Measurements from ENCODE around the gene DAPP1. TPM values are rescaled to one million over a fixed set of nuclear protein-coding genes. Genes with fewer than 3 reads are reported as not detected.
A peak's percentile ranks its signal among the peaks of the same experiment; 100 is the strongest.

Gene DAPP1
- total and polyA plus RNA-seq, 10 of the 15 experiments (the other 5 are each of a cell fraction or from before 2014, with no cell fraction given): 46.5 to 147 (median 74.2) TPM

- ChIA-PET POLR2A (interaction anchor here (1.0 to 3.2 kb wide), 6 partner anchors 46 to 82 kb away, joined by 3 to 23 read pairs (median 3); partner anchors contain the start of genes DAPP1, DNAJB14 and H2AZ1), SMC1A (ENCODE audit: uncharacterized antibody, unreplicated experiment) (interaction anchor here (1.0 to 2.2 kb wide), 9 partner anchors 24 to 82 kb away, joined by 3 to 15 read pairs (median 5); partner anchors contain the start of gene DNAJB14), RAD21 (ENCODE audit: unreplicated experiment) (interaction anchor here (0.9 to 1.9 kb wide), 11 partner anchors 9 to 82 kb away, joined by 3 to 31 read pairs (median 4); partner anchors contain the start of genes DAPP1, DNAJB14 and H2AZ1), CTCF (interaction anchor here (1.1 to 2.2 kb wide), 8 partner anchors 9 to 199 kb away, joined by 3 to 13 read pairs (median 5); partner anchors contain the start of gene DNAJB14)
- H4K20me1 ChIP-seq (ENCODE audit: control insufficient read depth, insufficient read depth): no peaks in the 10 kb centered on the region
- peak overlapping the region; percentile 51 for H2AFZ ChIP-seq (ENCODE audit: control insufficient read depth, low read depth, low read length)
- intact Hi-C loops (cut with micrococcal nuclease; ENCODE audit: unreplicated experiment) (loop anchor here (1.0 kb wide), 1 partner anchor 56 kb away; no protein-coding TSS in a partner anchor), in situ Hi-C loops (cut with MboI) (loop anchor here (5.0 kb wide), 1 partner anchor 331 kb away; the partner anchor contains the start of gene TRMT10A)
- H3K9ac ChIP-seq (ENCODE audit: control insufficient read depth, insufficient read depth, low read length): peak overlapping the region; percentile 96
- no peaks in the 10 kb centered on the region for H3K4me1 ChIP-seq (ENCODE audit: control insufficient read depth, insufficient read depth, low read length)
- no peak for DNase-seq (ENCODE audit: low read depth, low spot score)
- no TSS peak for BruUV-seq (replicated peaks)
- 0% methylated on average over 12 of the region's 12 CpGs for WGBS (ENCODE audit: insufficient coverage, insufficient replicate concordance, low lambda C conversion rate, missing lambda C conversion rate)
- TF ChIP-seq MTA2 (IDR thresholded peaks at IDR 0.05; ENCODE audit: low read depth): no peak
- peak overlapping the region; percentile 100 for H3K4me3 ChIP-seq
- peak overlapping the region; percentile 69 for H3K27ac ChIP-seq (ENCODE audit: control insufficient read depth, insufficient read depth)
- ATAC-seq: no peak
- peaks cover 28% of the 10 kb centered on the region for H3K79me2 ChIP-seq (ENCODE audit: control insufficient read depth, insufficient read depth, low read length)
- H3K36me3 ChIP-seq (ENCODE audit: control insufficient read depth in 2 of 2, insufficient read depth in 2 of 2, low read length in 1 of 2): peaks cover 0 to 5% of the 10 kb centered on the region in 2 experiments; a peak in 1 of 4 replicates
- FAIRE-seq: no peak
- H3K9me3 ChIP-seq (replicated peaks; ENCODE audit: control insufficient read depth, insufficient read depth, low read length): no peaks in the 10 kb centered on the region
- H3K4me2 ChIP-seq (ENCODE audit: control insufficient read depth, insufficient read depth): peak overlapping the region; percentile 88
- no peaks in the 10 kb centered on the region for H3K27me3 ChIP-seq (replicated peaks in 1 of 2; ENCODE audit: control insufficient read depth in 2 of 2, insufficient read depth in 2 of 2, low read length in 1 of 2)
These were observed 77.2 kb downstream of the DAPP1 start for GRCh38 chr4:99893839-99894160.

DNA sequence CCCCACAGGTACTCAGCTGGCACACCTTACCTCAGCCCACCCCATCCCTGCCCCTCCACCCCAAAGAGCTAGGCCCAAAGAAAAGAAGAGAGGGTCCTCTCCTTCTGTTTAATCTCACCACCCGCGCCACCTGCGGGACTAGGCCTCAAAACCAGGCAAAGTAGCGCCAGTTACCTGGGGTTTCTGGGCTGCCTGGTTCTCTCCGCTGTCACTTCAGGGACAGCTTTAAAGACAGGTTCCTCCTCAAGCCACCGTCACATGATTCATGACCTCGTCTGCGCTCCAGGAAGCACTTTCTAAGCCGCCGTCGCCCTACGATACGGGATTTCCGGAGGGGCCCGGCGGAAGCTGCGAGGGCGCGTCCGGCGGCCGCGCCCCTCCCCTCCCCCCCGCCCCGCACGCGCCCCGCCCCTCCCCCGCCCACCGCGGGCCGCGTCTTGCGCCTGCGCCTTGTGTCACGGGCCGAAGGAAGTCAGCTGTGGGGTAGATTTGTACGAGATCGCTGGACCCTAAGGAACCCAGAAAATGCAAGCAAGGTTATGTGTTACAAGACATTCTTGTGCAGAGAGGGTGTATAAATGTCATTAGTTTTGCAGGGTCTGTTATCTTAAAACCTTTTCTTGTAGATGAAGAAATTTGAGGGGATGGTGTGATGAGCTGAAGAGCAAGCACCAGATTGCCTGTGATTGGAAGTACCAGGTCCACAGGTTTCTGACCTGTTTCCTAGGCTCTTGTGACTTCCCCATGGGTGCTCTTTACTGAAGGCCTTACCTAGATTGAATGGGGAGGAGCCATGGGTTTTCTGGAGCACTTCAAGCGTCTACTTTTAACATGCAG, 77.8 kb downstream of the DAPP1 start, which contains the start of gene LAMTOR3:
Gene LAMTOR3 (minus strand): TSS at position 267 of the 837 bp plus-strand sequence. CDS start 464 bp downstream, outside the sequence.
- intact Hi-C loops (cut with micrococcal nuclease; ENCODE audit: unreplicated experiment): loop anchor here (1.0 kb wide), 1 partner anchor 55 kb away; no protein-coding TSS in a partner anchor
- H3K36me3 ChIP-seq (ENCODE audit: control insufficient read depth in 2 of 2, insufficient read depth in 2 of 2, low read length in 1 of 2): peaks cover 0 to 5% of the 10 kb centered on the region in 2 experiments; a peak in 1 of 4 replicates
- no peaks in the 10 kb centered on the region for H3K27me3 ChIP-seq (replicated peaks in 1 of 2; ENCODE audit: control insufficient read depth in 2 of 2, insufficient read depth in 2 of 2, low read length in 1 of 2)
- ChIA-PET SMC1A (ENCODE audit: uncharacterized antibody, unreplicated experiment) (interaction anchor here (0.7 to 2.2 kb wide), 11 partner anchors 24 to 83 kb away, joined by 3 to 15 read pairs (median 4); partner anchors contain the start of gene DNAJB14), RAD21 (ENCODE audit: unreplicated experiment) (interaction anchor here (0.6 to 1.9 kb wide), 15 partner anchors 9 to 899 kb away, joined by 3 to 31 read pairs (median 3); partner anchors contain the start of genes DAPP1, DNAJB14, H2AZ1 and METAP1), CTCF (interaction anchor here (0.7 to 2.2 kb wide), 11 partner anchors 10 to 199 kb away, joined by 3 to 13 read pairs (median 4); partner anchors contain the start of genes DNAJB14 and H2AZ1), POLR2A (interaction anchor here (1.0 to 3.2 kb wide), 7 partner anchors 28 to 83 kb away, joined by 3 to 23 read pairs (median 3); partner anchors contain the start of genes DAPP1, DNAJB14 and H2AZ1)
- FAIRE-seq (peak; percentile 81), DNase-seq (ENCODE audit: low read depth, low spot score) (peak; percentile 75), ATAC-seq (peak; percentile 99)
- 6% methylated on average over 17 of the region's 40 CpGs for WGBS (ENCODE audit: insufficient coverage, insufficient replicate concordance, low lambda C conversion rate, missing lambda C conversion rate)
- no peaks in the 10 kb centered on the region for H3K4me1 ChIP-seq (ENCODE audit: control insufficient read depth, insufficient read depth, low read length)
- peak within 1 kb of the TSS; percentile 88 for H3K4me2 ChIP-seq (ENCODE audit: control insufficient read depth, insufficient read depth)
- in situ Hi-C loops (cut with MboI): loop anchor here (5.0 kb wide), 1 partner anchor 332 kb away; the partner anchor contains the start of gene TRMT10A
- H3K9me3 ChIP-seq (replicated peaks; ENCODE audit: control insufficient read depth, insufficient read depth, low read length): no peaks in the 10 kb centered on the region
- BruUV-seq (replicated peaks): TSS peak; percentile 95
- H3K27ac ChIP-seq (ENCODE audit: control insufficient read depth, insufficient read depth): peak within 1 kb of the TSS; percentile 69
- peaks cover 28% of the 10 kb centered on the region for H3K79me2 ChIP-seq (ENCODE audit: control insufficient read depth, insufficient read depth, low read length)
- peak within 1 kb of the TSS; percentile 96 for H3K9ac ChIP-seq (ENCODE audit: control insufficient read depth, insufficient read depth, low read length)
- H3K4me3 ChIP-seq: peak within 1 kb of the TSS; percentile 100
- H2AFZ ChIP-seq (ENCODE audit: control insufficient read depth, low read depth, low read length): peak within 1 kb of the TSS; percentile 88
- H4K20me1 ChIP-seq (ENCODE audit: control insufficient read depth, insufficient read depth): no peaks in the 10 kb centered on the region
- TF ChIP-seq SP1 (IDR thresholded peaks at IDR 0.05; ENCODE audit: low read depth, low read length) (peak; percentile 49), GATAD2B (conservative IDR thresholded peaks at IDR 0.05; ENCODE audit: low read depth) (no peak), ZNF622 (IDR thresholded peaks at IDR 0.05) (no peak), PML (IDR thresholded peaks at IDR 0.05; ENCODE audit: low read length) (peak; percentile 42), TCF3 (IDR thresholded peaks at IDR 0.05; ENCODE audit: borderline replicate concordance, insufficient read depth, low read depth, low read length) (no peak), BHLHE40 (IDR thresholded peaks at IDR 0.05; ENCODE audit: borderline replicate concordance in 1 of 2, low read depth in 2 of 2, low read length in 1 of 2) (peak; percentile 51 to 53; a peak in 2 of 4 replicates), CHD1 (IDR thresholded peaks at IDR 0.05; ENCODE audit: low read depth, low read length) (no peak), BMI1 (IDR thresholded peaks at IDR 0.05; ENCODE audit: borderline replicate concordance) (no peak)
- TF ChIP-seq, protein P1, sequence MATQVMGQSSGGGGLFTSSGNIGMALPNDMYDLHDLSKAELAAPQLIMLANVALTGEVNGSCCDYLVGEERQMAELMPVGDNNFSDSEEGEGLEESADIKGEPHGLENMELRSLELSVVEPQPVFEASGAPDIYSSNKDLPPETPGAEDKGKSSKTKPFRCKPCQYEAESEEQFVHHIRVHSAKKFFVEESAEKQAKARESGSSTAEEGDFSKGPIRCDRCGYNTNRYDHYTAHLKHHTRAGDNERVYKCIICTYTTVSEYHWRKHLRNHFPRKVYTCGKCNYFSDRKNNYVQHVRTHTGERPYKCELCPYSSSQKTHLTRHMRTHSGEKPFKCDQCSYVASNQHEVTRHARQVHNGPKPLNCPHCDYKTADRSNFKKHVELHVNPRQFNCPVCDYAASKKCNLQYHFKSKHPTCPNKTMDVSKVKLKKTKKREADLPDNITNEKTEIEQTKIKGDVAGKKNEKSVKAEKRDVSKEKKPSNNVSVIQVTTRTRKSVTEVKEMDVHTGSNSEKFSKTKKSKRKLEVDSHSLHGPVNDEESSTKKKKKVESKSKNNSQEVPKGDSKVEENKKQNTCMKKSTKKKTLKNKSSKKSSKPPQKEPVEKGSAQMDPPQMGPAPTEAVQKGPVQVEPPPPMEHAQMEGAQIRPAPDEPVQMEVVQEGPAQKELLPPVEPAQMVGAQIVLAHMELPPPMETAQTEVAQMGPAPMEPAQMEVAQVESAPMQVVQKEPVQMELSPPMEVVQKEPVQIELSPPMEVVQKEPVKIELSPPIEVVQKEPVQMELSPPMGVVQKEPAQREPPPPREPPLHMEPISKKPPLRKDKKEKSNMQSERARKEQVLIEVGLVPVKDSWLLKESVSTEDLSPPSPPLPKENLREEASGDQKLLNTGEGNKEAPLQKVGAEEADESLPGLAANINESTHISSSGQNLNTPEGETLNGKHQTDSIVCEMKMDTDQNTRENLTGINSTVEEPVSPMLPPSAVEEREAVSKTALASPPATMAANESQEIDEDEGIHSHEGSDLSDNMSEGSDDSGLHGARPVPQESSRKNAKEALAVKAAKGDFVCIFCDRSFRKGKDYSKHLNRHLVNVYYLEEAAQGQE (IDR thresholded peaks at IDR 0.05; ENCODE audit: low read depth, low read length): no peak
